Chondrocyte (in vitro differentiated cells): ENCODE results near the gene QKI. TPM values are rescaled to one million over a fixed set of nuclear protein-coding genes. Genes with fewer than 3 reads are reported as not detected.

ENCODE experiments used
- DNase-seq: peaks from one replicate; pipeline ENCODE4 v3.0.0; 2021; ENCODE audit warnings: mixed read lengths, low spot score
- H3K27ac Mint-ChIP-seq: one replicate; pipeline ENCODE4 v1.8.0; 2021; ENCODE audit warnings: mild to moderate bottlenecking, moderate library complexity, mixed read lengths; ENCODE audit not compliant: unreplicated experiment
- H3K27me3 Mint-ChIP-seq: 2 replicates; pipeline ENCODE4 v1.8.0; 2021; ENCODE audit warnings: low read depth, mixed read lengths
- H3K36me3 Mint-ChIP-seq: 2 replicates; pipeline ENCODE4 v1.8.0; 2021; ENCODE audit warnings: low read depth, mixed read lengths
- H3K4me1 Mint-ChIP-seq: 2 replicates; pipeline ENCODE4 v1.8.0; 2021; ENCODE audit warnings: low read depth, mild to moderate bottlenecking, mixed read lengths
- H3K4me3 Mint-ChIP-seq: one replicate; pipeline ENCODE4 v1.8.0; 2021; ENCODE audit warnings: mild to moderate bottlenecking, moderate library complexity, mixed read lengths; ENCODE audit not compliant: unreplicated experiment
- H3K9me3 Mint-ChIP-seq: 2 replicates; pipeline ENCODE4 v1.8.0; 2021; ENCODE audit warnings: low read depth, mixed read lengths
- total RNA-seq: library from RNA; stranded (reverse); gene quantifications from 3 replicates; pipeline ENCODE4 v1.2.1, GENCODE V29; 2021
- TF ChIP-seq, protein P1 (sequence below): fragments of 200-600 bp; sonication (generic); IDR thresholded peaks from 2 replicates; pipeline ENCODE4 v1.5.0; 2021; ENCODE audit warnings: antibody characterized with exemption, mild to moderate bottlenecking, moderate library complexity

The QKI gene
- total RNA-seq, 1 donor from 2014 or later, result 189 TPM

DNA sequence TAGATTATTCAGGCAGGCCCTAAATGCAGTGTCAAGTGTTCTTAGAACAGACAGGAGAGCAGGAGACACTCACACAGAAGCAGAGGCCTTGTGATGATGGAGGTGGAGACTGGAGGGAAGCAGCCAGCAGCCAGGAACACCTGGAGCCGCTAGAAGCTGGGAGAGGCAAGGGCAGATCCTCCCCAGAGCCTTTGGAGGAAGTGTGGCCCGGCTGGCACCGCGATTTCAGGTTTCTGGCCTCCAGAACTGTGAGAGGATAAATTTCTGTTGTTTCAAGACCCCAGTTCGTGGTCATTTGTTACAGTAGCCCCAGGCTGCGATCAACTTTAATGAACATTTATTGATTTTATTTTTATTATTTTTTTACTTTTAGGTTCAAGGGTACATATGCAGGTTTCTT is 203.0 kb downstream of the QKI start:
- no peaks in the 10 kb centered on the region for H3K4me1 Mint-ChIP-seq
- H3K36me3 Mint-ChIP-seq, result no peaks in the 10 kb centered on the region
- TF ChIP-seq, protein P1, sequence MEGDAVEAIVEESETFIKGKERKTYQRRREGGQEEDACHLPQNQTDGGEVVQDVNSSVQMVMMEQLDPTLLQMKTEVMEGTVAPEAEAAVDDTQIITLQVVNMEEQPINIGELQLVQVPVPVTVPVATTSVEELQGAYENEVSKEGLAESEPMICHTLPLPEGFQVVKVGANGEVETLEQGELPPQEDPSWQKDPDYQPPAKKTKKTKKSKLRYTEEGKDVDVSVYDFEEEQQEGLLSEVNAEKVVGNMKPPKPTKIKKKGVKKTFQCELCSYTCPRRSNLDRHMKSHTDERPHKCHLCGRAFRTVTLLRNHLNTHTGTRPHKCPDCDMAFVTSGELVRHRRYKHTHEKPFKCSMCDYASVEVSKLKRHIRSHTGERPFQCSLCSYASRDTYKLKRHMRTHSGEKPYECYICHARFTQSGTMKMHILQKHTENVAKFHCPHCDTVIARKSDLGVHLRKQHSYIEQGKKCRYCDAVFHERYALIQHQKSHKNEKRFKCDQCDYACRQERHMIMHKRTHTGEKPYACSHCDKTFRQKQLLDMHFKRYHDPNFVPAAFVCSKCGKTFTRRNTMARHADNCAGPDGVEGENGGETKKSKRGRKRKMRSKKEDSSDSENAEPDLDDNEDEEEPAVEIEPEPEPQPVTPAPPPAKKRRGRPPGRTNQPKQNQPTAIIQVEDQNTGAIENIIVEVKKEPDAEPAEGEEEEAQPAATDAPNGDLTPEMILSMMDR, result no peak
- peaks cover 4% of the 10 kb centered on the region for H3K9me3 Mint-ChIP-seq
- H3K27ac Mint-ChIP-seq, result no peak overlapping the region
- no peaks in the 10 kb centered on the region for H3K27me3 Mint-ChIP-seq
- no peak overlapping the region for H3K4me3 Mint-ChIP-seq
- no peak for DNase-seq

DNA sequence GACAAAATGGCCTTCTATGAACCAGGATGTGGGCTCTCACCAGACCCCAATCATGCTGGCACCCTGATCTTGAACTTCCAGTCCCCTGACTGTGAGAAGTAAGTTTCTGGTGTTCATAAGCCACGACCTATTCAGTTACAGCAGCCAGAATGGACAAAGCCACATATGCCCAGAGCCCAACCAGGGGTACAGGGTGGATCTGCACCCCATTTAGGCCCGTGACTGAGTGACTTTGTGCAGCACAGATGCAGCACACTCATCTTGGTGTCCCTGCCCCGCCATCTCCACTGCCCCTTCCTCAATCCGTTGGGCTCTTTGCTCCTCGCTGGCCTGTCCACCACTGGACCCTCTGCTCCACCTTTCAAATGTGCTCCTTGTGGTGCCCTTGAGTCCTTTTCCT is 205.6 kb downstream of the QKI start:
- H3K4me3 Mint-ChIP-seq, result no peak overlapping the region
- H3K27me3 Mint-ChIP-seq, result no peaks in the 10 kb centered on the region
- no peak overlapping the region for H3K27ac Mint-ChIP-seq
- H3K9me3 Mint-ChIP-seq, result peaks cover 4% of the 10 kb centered on the region
- no peak for DNase-seq
- no peaks in the 10 kb centered on the region for H3K36me3 Mint-ChIP-seq
- TF ChIP-seq, protein P1, result no peak
- H3K4me1 Mint-ChIP-seq, result peaks cover 3% of the 10 kb centered on the region

DNA sequence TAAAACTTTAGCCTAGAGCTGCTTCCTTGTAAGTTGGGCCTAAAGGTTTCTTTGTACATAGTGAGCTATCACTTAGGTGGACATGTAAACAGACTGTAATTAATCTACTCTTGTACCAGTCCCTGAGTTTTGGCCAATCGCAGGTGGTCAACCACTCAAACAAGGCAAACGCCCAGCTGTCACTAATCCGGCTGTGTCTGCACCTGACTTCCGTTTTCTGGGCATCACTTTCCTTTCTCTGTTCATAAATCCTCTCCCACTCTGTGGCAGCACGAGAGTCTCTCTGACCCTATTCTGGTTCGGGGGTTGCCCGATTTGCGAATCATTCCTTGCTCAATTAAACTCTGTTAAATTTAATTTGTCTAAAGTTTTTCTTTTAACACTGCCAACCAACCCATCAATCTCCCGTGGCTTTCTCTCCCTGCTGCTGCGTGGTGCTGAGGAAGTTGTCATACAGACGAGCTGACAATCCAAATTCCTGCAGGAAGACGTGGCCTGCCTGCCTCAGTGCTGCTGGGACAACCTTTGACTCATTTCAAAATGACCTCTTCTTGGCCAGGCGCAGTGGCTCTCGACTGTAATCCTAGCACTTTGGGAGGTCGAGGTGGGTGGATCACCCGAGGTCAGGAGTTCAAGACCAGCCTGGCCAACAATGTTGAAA is 206.3 kb downstream of the QKI start:
- no peaks in the 10 kb centered on the region for H3K27me3 Mint-ChIP-seq
- H3K4me3 Mint-ChIP-seq, result no peak overlapping the region
- H3K9me3 Mint-ChIP-seq, result peaks cover 4% of the 10 kb centered on the region
- TF ChIP-seq, protein P1, result no peak
- H3K27ac Mint-ChIP-seq, result no peak overlapping the region
- no peak for DNase-seq
- H3K4me1 Mint-ChIP-seq, result peaks cover 8% of the 10 kb centered on the region
- no peaks in the 10 kb centered on the region for H3K36me3 Mint-ChIP-seq

DNA sequence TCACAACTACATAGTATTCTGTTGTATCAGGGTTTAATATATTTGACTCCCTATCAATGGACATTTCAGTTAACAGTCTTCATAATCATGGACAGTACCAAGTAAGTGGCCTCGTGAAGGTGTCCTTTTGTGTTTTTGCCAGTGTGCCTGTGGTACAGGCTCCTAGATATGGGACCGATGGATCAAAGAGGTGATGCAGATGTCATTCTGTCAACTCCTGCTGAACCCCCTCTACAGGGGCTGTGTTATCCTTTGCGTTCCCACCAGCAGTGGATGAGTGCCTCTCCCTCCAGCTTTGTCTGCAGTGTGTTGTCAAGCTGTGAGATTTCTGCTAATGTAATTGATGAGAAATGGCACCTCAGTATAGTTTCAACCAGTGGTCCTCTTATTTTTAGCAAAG is 210.7 kb downstream of the QKI start:
- Mint-ChIP-seq H3K27me3 (no peaks in the 10 kb centered on the region), H3K36me3 (peaks cover 3% of the 10 kb centered on the region), H3K27ac (no peak overlapping the region), H3K4me3 (no peak overlapping the region), H3K4me1 (peaks cover 24% of the 10 kb centered on the region), H3K9me3 (peaks cover 12% of the 10 kb centered on the region)
- no peak for DNase-seq
- TF ChIP-seq, protein P1, result no peak

DNA sequence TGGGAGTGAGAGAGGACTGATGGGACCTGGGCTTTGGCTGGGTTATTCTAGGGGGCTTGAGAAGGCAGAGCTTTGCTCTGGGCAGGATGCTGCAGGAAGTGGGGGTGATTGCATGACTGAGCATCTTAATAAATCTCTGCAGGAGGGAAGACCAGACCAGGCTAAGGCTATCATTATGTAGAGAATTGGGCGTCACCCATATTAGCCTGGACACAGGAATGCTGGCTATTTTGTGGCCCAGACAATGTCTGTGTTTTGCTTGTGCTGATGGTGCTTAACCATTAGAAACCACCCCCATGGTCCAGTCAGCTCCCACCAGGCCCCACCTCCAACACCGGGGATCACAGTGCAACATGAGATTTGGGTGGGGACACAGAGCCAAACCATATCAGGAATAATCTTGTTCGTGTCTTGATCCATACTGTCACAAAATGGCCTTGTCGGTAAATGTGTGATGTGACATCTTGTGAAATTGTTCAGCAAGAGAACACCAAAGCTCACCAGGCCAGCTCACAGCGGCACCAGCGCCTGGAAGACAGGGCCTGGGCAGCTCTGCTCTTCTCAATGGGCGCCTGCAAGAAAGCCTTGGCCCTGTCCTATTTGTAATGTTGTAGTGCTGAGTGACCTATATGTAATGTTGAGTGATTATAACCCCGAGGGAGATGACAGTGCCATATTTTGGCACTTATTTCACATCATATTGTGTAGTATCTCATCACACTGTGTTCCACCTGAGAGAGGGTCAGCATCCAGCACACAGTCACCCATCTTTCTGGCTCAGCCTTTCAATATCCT is 211.8 kb downstream of the QKI start:
- peaks cover 24% of the 10 kb centered on the region for H3K4me1 Mint-ChIP-seq
- peaks cover 3% of the 10 kb centered on the region for H3K36me3 Mint-ChIP-seq
- no peak overlapping the region for H3K4me3 Mint-ChIP-seq
- H3K27me3 Mint-ChIP-seq, result no peaks in the 10 kb centered on the region
- H3K27ac Mint-ChIP-seq, result peak overlapping the region; percentile 86
- TF ChIP-seq, protein P1, result no peak
- no peak for DNase-seq
- H3K9me3 Mint-ChIP-seq, result peaks cover 12% of the 10 kb centered on the region
